Hepatic stellate cell (primary cell): ENCODE results near the gene CLPTM1L.
"Not testable (repeated sequence)": the region's sequence is repeated elsewhere in the genome, so short reads cannot be mapped to it uniquely, and the experiment has no call there.

Experiments
- DNase-seq: peaks from one replicate; pipeline ENCODE4 v3.0.0; 2011; ENCODE audit warnings: low spot score

The CLPTM1L gene

DNA sequence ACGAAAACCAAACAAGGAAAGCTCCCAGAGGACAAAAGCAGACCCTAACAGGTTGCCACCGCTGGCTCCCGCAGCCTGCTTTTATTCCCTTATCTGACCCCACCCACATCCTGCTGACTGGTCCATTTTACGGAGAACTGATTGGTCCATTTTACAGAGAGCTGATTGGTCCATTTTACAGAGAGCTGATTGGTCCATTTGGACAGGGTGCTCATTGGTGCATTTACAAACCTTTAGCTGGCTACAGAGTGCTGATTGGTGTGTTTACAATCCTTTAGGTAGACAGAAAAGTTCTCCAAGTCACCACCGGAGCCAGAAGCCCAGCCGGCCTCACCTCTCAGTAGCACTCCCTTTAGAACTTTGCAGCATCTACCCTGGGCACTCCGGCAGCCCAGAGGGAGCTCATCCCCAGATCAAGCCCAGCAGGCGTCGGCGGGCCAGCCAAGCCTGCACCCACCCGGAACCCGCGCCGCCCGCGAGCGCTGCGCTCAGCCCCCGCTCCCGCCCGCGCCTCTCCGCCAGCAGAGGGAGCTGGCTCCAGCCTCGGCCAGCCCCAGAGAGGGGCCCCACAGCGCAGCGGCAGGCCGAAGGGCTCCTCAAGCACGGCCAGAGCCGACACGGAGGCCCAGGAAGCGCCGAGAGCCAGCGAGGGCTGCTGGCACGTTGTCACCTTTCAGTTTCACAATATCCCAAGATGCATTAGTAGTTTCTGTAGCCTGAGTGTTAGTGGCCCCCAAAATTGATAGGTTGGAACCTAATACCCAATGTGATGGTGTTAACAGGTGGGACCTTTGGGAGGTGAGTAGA, 35.3 kb upstream of the CLPTM1L start:
- no peak for DNase-seq

DNA sequence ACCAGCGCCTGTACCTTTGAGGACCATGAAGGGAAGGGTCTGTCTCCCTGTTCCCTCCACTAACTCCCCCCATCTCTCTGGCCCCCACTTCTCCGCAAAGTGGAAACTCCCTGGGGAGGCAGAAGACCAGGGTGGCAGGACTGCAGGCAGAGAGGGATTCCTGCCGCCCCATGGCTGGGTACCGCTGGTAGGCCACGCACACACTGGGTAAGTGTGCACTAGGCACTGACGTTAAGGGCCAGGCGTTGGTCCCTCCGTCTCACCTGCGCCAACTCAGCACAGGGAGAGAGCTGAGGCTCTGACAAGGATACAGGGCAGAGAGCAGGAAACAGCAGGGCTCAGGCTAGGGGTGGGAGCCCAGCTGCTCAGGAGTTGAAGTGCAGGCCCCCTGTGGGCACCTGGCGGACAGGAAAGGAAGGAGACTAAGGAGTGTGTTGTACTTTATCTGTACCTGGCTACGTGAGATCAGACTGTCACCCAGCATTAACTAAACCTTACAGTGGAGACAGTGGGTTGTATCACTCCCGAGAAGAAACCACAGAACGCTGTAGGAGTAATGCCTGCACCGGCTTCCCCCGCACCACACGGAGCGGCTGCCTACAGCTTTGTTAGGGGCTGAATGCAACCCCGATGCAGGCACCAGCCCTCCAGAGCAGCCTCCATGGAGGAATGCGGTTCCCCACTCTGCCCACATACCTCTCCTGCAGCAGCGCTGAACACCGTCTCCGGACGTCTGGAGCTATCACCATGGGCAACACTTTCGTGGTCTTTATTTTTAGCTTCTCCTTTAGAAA, 34.2 kb upstream of the CLPTM1L start:
- no peak for DNase-seq

DNA sequence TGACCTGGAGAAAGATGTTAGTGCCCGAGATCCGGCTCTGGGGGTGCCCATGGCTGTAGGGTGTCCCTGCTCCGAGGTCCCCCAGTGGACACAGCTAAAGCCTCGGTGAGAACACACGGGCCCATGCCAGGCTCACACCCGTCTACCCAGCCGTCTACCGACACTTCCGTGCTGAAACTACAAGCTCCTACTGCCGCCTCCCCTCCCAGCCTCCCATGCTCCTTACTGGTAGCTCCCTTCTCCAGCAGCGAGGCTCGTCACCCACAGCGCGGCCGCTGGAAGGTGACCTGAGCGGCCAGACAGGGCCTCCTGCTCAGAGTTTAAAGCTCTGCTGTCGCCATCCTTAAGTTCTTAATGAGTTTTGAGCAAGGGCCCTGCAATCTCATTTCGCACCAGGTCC, 33.2 kb upstream of the CLPTM1L start:
- no peak for DNase-seq

DNA sequence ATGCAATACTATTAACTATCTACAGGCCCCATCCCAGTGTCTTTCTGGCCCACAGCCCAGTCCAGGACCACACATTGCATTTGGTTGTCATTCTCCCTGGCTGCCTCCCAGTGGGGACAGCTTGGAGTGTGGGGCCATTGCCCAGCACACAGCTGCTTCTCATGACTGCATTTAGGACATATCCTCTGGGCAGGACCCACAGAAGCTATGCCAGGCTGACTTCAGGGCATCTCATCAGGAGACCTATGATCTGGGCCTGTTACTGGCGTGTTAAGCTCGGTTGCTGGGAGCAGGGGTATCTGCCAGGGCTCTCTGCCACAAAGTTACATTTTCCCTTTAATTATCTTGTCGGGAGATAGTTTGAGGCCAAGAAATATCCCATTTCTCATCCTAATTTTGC, 32.1 kb upstream of the CLPTM1L start:
- DNase-seq = no peak

DNA sequence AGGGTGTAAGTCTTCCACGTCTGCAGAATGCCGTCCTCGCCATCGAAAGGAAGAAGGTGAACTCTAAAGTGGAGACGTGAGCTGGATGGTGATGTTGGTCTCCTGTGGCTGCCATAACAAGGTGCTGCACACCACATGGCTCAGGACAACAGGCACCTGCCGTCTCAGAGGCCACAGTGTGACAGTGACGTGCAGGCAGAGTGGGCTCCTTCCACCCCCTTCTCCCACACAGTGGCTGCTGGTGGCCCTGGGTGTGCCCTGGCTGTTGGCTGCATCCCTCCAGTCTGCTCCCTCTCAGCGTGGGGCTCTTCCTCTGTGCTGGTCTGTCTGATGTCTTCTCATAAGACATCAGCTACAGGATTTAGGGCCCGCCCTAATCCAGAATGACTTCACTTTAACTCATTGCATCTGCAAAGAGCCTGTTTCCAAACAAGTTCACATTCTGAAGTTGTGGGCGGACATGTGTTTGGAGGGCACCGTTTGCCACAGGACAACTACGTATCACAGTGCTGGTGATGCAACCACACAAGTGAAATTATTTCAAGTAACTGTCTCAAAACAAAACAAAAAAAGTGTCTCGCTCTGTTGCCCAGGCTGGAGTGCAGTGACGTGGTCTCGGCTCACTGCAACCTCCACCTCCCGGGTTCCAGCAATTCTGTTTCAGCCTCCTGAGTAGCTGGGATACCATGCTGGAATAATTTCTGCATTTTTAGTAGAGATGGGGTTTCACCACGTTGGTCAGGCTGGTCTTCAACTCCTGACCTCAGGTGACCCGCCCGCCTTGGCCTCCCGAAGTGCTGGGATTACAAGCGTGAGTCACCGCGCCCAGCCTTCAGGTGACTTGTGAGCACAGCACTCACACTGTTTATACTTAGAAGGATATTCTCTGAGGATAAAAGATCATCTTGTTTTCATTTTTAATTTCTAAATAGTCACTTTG, 31.2 kb upstream of the CLPTM1L start:
- no peak for DNase-seq

DNA sequence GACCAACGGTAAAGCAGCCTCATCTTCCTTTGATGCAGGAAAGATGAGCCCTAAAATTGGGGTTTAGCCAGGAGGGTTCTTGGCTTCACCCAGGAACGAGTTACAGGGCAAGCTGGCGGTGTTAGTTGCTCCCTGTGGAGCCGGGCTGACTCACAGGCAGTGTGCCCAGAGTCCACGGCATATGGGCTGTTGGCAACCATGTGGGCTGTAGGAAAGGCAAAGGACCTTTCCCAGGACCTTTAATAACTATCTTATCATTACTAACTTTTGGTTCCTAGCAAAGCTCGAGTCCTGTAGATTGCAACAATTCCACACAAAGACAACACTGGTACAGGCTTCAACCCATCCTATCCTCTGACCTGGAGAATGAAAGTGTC, 29.8 kb upstream of the CLPTM1L start:
- no peak for DNase-seq

DNA sequence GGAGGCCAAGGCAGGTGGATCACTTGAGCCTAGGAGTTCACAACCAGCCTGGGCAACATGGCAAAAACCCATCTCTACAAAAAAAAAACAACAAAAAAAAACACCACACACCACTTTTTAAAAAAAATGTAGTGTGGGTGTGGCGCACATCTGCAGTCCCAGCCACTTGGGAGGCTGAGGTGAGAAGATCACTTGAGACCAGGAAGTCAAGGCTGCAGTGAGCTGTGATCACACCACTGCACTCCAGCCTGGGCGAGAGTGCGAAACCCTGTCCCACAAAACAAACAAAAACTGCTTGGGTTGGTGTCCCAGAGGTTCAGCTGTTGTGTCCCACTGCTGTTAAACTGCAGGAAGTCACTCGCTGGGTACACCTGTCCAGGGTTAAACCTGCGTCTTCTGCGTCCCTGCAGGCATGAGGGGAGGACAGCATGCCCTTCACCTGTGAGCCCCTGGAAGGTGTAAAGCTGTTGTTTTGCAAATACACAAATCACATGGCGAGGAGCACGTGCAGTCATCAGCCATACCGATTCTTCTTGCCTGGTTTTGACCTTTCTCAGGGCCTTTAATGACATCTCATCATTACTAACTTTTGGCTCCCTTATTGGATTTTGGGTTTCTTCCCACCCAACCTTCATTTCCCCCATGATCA, 29.3 kb upstream of the CLPTM1L start:
- no peak for DNase-seq

DNA sequence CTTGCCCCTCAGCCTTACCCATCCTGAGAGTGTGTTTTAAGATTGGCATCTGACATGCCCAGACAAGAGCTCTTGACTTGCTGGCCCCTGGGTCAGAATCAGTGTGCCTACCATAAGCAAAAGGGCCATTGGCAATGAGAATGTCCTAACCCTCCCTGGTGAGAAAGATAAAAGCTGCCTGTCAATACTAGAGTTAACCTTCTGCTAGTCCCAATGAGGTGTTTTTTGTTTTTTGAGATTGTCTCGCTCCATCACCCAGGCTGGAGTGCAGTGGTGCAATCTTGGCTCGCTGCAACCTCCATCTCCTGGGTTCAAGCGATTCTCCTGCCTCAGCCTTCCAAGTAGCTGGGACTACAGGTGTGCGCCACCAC, 27.1 kb upstream of the CLPTM1L start:
- DNase-seq = not testable (repeated sequence)

DNA sequence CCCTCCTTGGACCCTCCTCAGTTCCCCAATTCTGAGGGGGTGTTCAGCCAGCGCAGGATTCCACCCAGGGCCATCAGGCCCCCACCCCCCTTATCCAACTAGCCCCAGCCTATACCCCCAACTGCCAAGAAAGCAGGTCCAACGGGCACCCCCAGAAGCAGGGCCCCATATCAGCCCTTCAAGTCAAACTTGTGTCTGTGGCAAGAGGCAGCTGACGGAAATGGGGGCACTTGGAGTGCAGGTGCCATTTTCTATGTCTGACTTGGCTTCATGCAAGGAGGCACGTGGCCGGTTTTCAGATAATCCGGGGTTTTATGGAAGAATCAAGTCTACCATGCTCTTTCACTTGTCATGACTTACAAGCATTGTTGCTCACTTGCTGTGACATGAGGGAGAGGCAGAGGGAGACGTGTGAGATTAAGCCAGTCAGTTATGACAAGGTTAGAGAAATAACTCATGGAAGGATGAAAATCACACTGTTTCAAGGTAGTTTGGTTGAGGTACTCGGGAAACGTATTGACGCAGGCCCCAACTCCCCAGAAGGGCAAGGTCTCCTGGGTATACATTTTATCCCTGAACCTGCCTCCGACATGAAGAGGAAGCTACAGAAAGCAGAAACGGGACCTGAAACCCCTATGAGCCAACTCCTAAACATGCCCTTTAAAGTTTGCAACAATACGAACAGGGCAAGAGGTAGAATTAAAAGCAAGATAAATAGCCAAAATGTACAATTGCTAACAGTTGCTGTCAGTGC, 26.5 kb upstream of the CLPTM1L start:
- DNase-seq = no peak

DNA sequence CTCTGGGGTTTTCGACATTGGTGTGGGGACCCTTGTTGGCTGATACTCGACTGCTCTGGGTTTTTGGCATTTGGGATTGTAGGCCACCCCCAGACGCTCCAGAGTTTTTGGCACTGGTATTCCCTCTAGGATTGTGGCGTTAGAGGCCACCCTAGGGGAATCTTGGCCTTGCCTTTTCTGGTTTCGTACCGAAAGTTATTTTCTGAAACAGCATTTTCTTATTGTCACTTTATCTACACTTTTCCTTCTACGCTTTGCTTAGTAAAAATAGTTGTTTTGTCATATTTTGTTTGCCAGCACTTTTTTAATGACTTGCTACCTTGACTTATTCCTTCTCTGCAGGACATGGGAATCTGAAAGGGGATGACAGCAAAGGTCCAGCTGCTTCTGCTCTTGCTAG, 25.1 kb upstream of the CLPTM1L start:
- no peak for DNase-seq

DNA sequence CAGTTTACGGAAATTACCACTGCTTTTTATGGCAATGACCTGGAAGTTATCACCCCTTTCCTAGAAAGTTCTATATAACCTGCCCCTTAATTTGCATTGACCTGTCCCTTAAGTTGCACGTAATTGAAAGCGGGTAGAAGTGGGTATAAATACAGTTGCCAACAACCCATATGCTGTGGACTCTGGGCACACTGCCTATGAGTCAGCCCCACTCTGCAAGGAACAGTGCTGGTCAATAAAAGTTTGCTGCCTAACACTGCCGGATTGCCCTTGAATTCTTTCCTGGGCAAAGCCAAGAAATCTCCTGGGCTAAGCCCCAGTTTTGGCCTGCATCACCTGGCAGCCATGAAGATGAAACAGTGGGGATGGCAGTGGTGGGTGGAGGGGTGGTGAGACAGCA, 23.9 kb upstream of the CLPTM1L start:
- no peak for DNase-seq

DNA sequence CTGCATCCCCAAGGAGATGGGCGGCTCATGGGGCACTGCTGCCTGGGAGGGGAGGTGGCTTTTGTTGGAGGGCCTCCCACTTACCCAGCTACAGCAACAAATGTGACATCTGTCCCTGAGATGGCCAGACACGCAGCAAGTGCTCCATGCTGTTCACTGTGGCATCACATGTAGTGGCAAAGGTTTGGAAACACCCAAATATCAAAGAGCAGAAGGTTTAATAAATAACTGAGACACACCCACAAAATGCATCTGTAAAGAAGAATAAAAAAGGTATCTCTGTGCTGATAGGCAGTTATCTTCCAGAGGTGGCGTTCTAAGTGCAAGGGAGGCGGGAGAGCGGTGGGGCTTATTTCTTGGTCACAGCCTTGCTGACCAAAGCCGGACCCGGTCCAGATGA, 23.3 kb upstream of the CLPTM1L start:
- DNase-seq = no peak

DNA sequence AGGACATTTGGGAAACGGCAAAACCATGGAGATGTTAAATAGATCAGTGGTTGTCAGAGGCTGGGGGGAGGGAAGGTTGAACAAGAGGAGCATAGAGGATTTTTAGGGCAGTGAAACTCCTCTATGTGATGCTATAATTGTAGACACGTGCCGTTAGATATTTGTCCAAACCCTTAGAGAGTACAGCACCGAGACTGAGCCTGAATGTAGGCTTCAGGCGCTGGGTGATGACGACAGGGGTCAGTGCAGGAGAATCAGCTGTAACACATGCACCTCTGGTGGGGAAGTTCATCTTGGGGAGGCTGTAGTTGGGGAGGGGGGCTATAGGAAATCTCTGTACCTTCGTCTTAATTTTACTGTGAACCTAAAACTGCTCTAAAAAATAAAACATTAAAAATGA, 22.2 kb upstream of the CLPTM1L start:
- no peak for DNase-seq

DNA sequence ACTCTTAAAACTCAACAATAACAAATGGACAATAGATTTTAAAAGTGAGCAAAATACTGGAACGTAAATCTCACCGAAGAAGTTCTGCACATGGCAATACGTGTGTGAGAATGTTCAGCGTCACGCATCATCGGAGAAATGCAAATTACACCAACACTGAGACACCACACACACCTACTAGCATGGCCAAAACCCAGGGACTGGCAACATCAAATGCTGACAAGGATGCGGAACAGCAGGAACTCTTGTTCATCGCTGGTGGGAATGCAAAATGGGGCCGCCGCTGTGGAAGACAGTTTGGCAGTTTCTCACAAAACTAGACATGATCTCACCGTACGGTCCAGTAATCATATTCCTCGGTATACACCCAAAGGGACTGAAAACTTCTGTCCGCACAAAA, 21.6 kb upstream of the CLPTM1L start:
- no peak for DNase-seq

DNA sequence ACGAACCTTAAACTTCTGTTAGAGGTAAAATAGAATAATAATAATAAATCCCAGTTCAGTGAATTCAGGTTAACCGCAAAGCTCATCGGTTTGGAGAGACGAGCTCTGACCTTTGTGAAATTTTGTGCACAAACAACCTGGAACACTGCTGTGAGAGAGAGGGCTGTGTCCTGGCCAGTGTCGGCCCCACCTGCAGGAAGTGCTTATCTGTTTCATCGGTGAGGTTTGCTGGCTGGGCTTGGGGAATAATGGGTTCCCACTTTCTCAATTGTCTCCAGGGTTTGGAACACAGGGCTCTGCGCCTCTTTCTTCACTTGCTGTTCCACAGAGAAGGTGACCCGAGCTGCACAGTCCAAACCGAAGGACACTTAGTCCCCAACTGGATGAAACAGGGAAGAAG, 19.3 kb upstream of the CLPTM1L start:
- no peak for DNase-seq

DNA sequence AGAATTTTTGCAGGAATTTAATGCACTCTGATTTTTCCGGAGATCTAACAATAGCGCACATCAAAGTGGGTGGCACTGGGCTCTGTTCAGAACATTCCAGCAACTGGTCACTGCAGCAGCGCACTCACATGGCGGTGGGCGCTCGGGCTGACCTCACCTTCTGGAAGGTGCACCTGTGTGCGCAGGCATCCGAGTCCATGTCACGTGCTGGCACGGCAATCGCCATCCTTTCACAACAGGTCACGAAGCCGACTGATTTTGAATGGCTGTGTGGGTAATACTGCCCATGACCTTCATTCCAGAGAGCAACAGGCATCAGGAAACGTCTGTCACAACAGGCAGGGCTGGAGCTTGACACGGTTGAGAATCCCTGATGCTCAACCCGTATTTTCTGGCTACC, 18.7 kb upstream of the CLPTM1L start:
- DNase-seq = no peak

DNA sequence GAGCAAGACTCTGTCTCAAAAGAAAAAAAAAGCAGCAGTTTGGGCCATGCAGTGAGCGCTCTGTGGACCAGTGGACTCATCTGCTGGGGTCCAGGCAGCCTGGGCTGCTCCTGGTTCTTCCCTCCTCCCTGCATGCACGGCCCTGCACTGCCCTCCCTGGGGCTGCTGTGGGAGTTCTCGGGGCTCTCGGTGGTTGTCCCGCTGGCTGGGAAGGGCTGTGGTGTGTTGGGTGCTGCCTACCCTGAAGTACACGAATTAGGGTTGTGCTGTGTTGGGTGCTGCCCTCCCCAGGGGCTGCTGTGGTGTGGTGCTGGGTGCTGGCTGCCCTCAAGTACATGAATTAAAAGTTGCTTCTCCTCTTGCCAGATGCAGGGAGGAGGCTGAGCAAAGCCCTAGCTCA, 18.3 kb upstream of the CLPTM1L start:
- no peak for DNase-seq

DNA sequence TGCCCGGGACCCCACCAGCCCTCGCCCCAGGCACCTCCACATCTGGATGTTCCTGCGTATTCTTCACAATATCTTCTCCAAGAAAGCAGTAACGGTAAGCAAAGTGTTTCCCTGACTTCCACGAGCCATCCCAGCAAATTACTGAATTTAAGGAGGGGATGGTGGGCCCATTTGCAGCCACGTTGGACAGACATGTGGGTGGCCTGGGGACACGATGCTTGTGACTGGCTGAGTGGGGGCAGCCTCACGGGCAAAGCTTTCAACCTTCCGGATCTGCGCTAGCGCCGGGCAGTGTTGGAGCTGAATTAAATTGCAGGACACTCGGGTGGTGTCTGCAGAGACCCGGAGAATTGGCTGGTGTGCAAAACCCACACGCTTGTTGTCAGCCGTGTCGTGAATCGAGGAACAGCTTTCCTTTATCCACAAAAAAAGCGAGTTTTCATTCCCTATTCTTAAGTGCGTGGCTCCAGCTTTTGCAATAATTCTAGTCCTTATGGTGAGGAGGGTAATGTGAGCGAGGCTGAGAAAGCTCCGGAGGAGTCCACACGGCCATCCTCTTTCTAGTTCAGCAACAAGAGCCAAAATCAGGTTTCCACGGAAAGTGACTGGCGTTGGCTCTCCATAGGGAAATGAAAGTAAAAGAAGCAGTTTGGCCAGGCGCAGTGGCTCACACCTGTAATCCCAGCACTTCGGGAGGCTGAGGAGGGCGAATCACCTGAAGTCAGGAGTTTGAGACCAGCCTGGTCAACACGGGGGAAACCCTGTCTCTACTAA, 17.5 kb upstream of the CLPTM1L start:
- DNase-seq = no peak

DNA sequence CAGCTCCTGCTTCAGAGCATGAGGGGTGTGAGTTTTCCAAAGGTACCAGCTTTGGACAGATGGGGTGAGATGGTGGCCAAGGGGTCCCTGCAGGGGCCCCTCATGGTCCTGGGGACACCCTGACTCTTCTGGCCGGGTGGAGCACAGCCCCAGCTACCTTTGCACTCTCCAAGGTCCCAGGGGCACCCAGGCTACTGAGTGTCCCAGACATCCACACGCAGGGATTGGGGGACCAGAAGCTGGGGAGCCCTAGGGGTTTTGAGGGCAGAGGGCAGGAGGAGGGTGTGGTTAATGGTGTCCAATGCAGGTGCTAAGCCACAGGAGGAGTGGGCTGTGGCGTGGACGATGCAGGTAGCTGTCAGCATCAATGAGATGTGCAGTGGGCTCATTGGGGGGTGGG, 16.0 kb upstream of the CLPTM1L start:
- DNase-seq = no peak

DNA sequence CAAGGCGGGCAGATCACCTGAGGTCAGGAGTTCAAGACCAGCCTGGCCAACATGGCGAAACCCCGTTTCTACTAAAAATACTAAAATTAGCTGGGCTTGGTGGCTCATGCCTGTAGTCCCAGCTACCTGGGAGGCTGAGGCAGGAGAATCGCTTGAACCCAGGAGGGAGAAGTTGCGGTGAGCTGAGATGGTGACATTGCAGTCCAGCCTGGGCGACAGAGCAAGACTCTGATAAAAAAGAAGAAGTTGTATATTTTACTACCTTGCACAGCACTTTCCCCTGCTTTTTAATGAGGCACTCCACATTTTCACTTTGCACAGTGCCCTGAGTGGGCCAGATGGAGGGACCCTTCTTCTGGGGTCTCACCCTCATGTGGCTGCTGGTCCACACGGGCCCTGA, 15.5 kb upstream of the CLPTM1L start:
- DNase-seq = not testable (repeated sequence)

DNA sequence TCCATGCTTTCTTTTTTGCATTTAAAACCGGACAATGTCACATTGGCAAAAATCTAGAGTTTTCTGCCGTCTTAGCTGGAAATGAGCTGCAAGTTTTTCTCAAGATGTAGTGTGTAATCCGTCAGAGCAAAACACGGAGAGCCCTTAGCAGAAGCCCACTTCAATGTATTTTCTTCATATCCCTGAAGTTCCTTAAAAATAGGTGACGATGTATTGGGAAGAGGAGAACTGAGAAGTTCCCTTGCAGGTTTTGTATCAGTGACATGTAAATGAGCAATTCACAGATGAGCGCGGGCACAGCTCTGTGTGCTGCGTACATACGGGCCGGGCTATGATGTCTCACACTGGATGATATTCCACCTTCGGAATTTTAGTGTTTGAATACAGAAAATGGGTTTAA, 14.8 kb upstream of the CLPTM1L start:
- DNase-seq = no peak
